CD1c-positive myeloid dendritic cell (primary cell): Measurements from ENCODE around the gene GCH1.

ENCODE experiments used
- DNase-seq: peaks from one replicate; pipeline ENCODE4 v3.0.0-alpha.2; 2016; ENCODE audit errors: extremely low spot score

GCH1 gene

GRCh38 chr14:54798465-54799124 is 104.0 kb downstream of the GCH1 start:
- no peak for DNase-seq

GRCh38 chr14:54797986-54798385 is 104.6 kb downstream of the GCH1 start:
- no peak for DNase-seq

GRCh38 chr14:54797556-54797955 is 105.1 kb downstream of the GCH1 start:
- DNase-seq, result no peak

- no peak for DNase-seq
These were observed 105.7 kb downstream of the GCH1 start for GRCh38 chr14:54796961-54797360.

GRCh38 chr14:54794796-54795195 is 107.8 kb downstream of the GCH1 start:
- DNase-seq, result no peak

- no peak for DNase-seq
These were observed 108.5 kb downstream of the GCH1 start for GRCh38 chr14:54794159-54794558.

- DNase-seq, result no peak
These were observed 110.3 kb downstream of the GCH1 start for GRCh38 chr14:54792288-54792687.
